MCF 10A (cell line): ENCODE results near the gene ARL15. TPM values are rescaled to one million over a fixed set of nuclear protein-coding genes. Genes with fewer than 3 reads are reported as not detected.

ENCODE experiments used
- BruUV-seq: library from RNA; stranded (reverse); fragments of 400-500 nt; replicated peaks from 2 replicates; lab custom pipeline; 2021; lab: Mats Ljungman, UMichigan
- CTCF ChIA-PET: fragments of 300-600 bp; sonication (Branson Sonifier 250); formaldehyde crosslinking; extraction: SDS; loops from one replicate; lab custom pipeline; 2021; ENCODE audit warnings: antibody characterized with exemption, inconsistent platforms; lab: Yijun Ruan, JAX
- POLR2A ChIA-PET: fragments of 300-600, 350-650 bp; sonication (Branson Sonifier 250); formaldehyde crosslinking; extraction: SDS; loops from one replicate; lab custom pipeline; 2020; ENCODE audit warnings: antibody characterized with exemption, inconsistent platforms; lab: Yijun Ruan, JAX
- DNase-seq: peaks from one replicate; pipeline ENCODE4 v3.0.0-alpha.2; 2018; ENCODE audit not compliant: unreplicated experiment
- H3K27ac Mint-ChIP-seq: one replicate; pipeline ENCODE4 v1.8.0; 2022; ENCODE audit warnings: mild to moderate bottlenecking, low read depth, mixed read lengths; ENCODE audit not compliant: unreplicated experiment
- H3K27me3 Mint-ChIP-seq: one replicate; pipeline ENCODE4 v1.8.0; 2022; ENCODE audit warnings: mixed read lengths; ENCODE audit not compliant: insufficient read depth, unreplicated experiment
- H3K36me3 Mint-ChIP-seq: one replicate; pipeline ENCODE4 v1.8.0; 2022; ENCODE audit warnings: mild to moderate bottlenecking, moderate library complexity, mixed read lengths; ENCODE audit not compliant: insufficient read depth, unreplicated experiment
- H3K4me1 Mint-ChIP-seq: one replicate; pipeline ENCODE4 v1.8.0; 2022; ENCODE audit warnings: mixed read lengths; ENCODE audit not compliant: insufficient read depth, unreplicated experiment
- H3K4me3 Mint-ChIP-seq: one replicate; pipeline ENCODE4 v1.8.0; 2022; ENCODE audit warnings: mild to moderate bottlenecking, moderate library complexity, mixed read lengths; ENCODE audit not compliant: unreplicated experiment
- H3K9me3 Mint-ChIP-seq: one replicate; pipeline ENCODE4 v1.8.0; 2022; ENCODE audit warnings: mixed read lengths; ENCODE audit not compliant: unreplicated experiment
- CTCF ChIP-seq: fragments of 200-600 bp; IDR thresholded peaks from one replicate; pipeline ENCODE4 v1.8.0; 2022; ENCODE audit warnings: antibody characterized with exemption, mild to moderate bottlenecking; ENCODE audit not compliant: unreplicated experiment
- intact Hi-C: fragments of 100-400 bp; cut with micrococcal nuclease; formaldehyde crosslinking; loops from 2 replicates; pipeline ENCODE4 v1.14.1; 2022
- total RNA-seq: library from RNA; stranded (reverse); gene quantifications from 2 replicates; pipeline ENCODE4 v1.2.3, GENCODE V29; 2022

The ARL15 gene
- total RNA-seq, 1 experiment from 2014 or later, result 11.3 TPM

DNA sequence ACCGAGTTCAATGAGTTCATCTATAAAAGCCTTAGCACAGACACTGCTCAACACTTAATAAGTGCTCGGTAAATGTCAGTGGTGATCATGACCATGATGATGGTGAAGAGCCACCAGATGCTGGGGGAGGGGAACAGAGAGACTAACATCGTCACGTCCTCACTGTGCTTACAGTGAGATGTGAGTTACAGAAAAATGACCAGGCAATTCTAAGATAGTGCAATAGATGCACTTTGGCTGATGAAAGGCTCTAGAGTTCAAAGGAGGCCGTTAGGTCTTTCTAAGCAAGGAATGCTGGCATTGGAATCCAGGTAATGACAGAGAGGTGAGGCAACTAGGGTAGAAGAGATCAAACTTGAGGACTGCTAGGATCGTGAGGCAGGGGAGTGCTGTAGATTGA is 36.7 kb downstream of the ARL15 start:
- Mint-ChIP-seq H3K27ac (no peak overlapping the region), H3K4me3 (no peak overlapping the region), H3K27me3 (no peaks in the 10 kb centered on the region), H3K36me3 (no peaks in the 10 kb centered on the region), H3K9me3 (no peaks in the 10 kb centered on the region), H3K4me1 (peaks cover 7% of the 10 kb centered on the region)
- CTCF ChIA-PET, result interaction anchor here (0.6 kb wide), 1 partner anchor 66 kb away, joined by 3 read pairs; no protein-coding TSS in a partner anchor
- DNase-seq, result no peak
- BruUV-seq, result no TSS peak
- no peak for TF ChIP-seq CTCF
- intact Hi-C loops, result no loop called here
- POLR2A ChIA-PET, result no interaction called here

GRCh38 chr5:54272746-54273145 is 37.6 kb downstream of the ARL15 start:
- BruUV-seq, result no TSS peak
- H3K4me3 Mint-ChIP-seq, result no peak overlapping the region
- DNase-seq, result no peak
- peaks cover 7% of the 10 kb centered on the region for H3K4me1 Mint-ChIP-seq
- H3K27me3 Mint-ChIP-seq, result no peaks in the 10 kb centered on the region
- no peak overlapping the region for H3K27ac Mint-ChIP-seq
- intact Hi-C loops, result no loop called here
- H3K9me3 Mint-ChIP-seq, result no peaks in the 10 kb centered on the region
- POLR2A ChIA-PET, result interaction anchor here (0.6 kb wide), 1 partner anchor 1204 kb away, joined by 3 read pairs; no protein-coding TSS in a partner anchor
- CTCF ChIA-PET, result no interaction called here
- no peak for TF ChIP-seq CTCF
- H3K36me3 Mint-ChIP-seq, result no peaks in the 10 kb centered on the region

- TF ChIP-seq CTCF, result no peak
- ChIA-PET POLR2A (no interaction called here), CTCF (interaction anchor here (0.7 to 1.3 kb wide), 3 partner anchors 12 to 674 kb away, joined by 3 to 4 read pairs (median 4); no protein-coding TSS in a partner anchor)
- Mint-ChIP-seq H3K4me1 (no peaks in the 10 kb centered on the region), H3K9me3 (no peaks in the 10 kb centered on the region), H3K4me3 (no peak overlapping the region), H3K36me3 (no peaks in the 10 kb centered on the region), H3K27ac (no peak overlapping the region), H3K27me3 (no peaks in the 10 kb centered on the region)
- no peak for DNase-seq
- intact Hi-C loops, result no loop called here
- BruUV-seq, result no TSS peak
Measured at GRCh38 chr5:54270326-54270725, 40.0 kb downstream of the ARL15 start.

- no peak for DNase-seq
- Mint-ChIP-seq H3K27me3 (no peaks in the 10 kb centered on the region), H3K36me3 (no peaks in the 10 kb centered on the region), H3K9me3 (no peaks in the 10 kb centered on the region), H3K4me1 (no peaks in the 10 kb centered on the region), H3K4me3 (no peak overlapping the region), H3K27ac (no peak overlapping the region)
- intact Hi-C loops, result no loop called here
- ChIA-PET CTCF (interaction anchor here (0.6 kb wide), 1 partner anchor 11 kb away, joined by 3 read pairs; no protein-coding TSS in a partner anchor), POLR2A (no interaction called here)
- no peak for TF ChIP-seq CTCF
- no TSS peak for BruUV-seq
Measured at GRCh38 chr5:54264574-54264973, 45.8 kb downstream of the ARL15 start.
